WTC11 (cell line): ENCODE results near the gene CLDN7.

Source experiments
- NFATC4 ChIP-seq: fragments of 250-450 bp; sonication (Bioruptor Pico); IDR thresholded peaks from 2 replicates; pipeline ENCODE4 v1.9.0; 2021; ENCODE audit warnings: mild to moderate bottlenecking
- TF ChIP-seq, protein P1 (sequence below): sonication (generic); formaldehyde crosslinking; IDR thresholded peaks from 2 replicates; pipeline ENCODE4 v1.8.1; 2023; ENCODE audit warnings: mild to moderate bottlenecking, missing genetic modification reagents

DNA sequence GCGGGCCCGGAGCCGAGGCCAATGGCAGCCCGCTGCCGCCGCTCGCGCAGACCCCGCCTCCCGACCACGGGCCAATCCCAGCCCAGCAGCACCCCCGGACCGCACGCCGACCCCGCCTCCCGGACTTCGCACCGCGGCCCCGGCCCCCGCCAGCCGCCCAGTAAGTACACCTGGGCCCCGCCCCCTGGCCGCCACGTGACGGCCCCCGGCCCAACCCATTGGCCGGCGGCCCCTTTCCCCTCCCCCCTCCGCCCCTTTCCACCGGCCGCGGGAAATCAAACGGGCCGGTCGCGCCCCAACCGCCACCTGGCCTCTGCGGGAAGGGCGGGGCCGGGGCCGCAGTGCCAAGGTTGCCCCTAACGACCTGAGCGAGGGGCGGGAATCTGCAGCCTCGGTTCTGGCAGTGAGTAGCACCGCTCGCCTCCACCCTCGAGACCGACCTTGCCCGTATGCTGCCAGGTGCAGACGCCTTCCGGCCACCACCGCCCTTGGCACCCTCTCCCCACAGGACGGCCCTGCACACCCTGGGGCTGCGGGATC is 32.4 kb upstream of the CLDN7 start, which contains the start of gene YBX2:
- no peak for TF ChIP-seq NFATC4
- TF ChIP-seq, protein P1, sequence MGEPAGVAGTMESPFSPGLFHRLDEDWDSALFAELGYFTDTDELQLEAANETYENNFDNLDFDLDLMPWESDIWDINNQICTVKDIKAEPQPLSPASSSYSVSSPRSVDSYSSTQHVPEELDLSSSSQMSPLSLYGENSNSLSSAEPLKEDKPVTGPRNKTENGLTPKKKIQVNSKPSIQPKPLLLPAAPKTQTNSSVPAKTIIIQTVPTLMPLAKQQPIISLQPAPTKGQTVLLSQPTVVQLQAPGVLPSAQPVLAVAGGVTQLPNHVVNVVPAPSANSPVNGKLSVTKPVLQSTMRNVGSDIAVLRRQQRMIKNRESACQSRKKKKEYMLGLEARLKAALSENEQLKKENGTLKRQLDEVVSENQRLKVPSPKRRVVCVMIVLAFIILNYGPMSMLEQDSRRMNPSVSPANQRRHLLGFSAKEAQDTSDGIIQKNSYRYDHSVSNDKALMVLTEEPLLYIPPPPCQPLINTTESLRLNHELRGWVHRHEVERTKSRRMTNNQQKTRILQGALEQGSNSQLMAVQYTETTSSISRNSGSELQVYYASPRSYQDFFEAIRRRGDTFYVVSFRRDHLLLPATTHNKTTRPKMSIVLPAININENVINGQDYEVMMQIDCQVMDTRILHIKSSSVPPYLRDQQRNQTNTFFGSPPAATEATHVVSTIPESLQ (CRISPR knock-in tag), result no peak
